ENCODE results near the gene HOXC12. TPM values are rescaled to one million over a fixed set of nuclear protein-coding genes. Genes with fewer than 3 reads are reported as not detected.

HOXC12 gene
- total and polyA plus RNA-seq, 2 experiments from 2014 or later = not detected

- no peak for TF ChIP-seq CTCF (IDR thresholded peaks at IDR 0.05; ENCODE audit: low read depth, low read length)
- no peaks in the 10 kb centered on the region for H3K36me3 ChIP-seq
- no peak for DNase-seq (ENCODE audit: low read depth in 1 of 2, low spot score in 1 of 2)
- no peak overlapping the region for H3K4me3 ChIP-seq
- H3K4me1 ChIP-seq (ENCODE audit: low read depth) = no peaks in the 10 kb centered on the region
- peaks cover 100% of the 10 kb centered on the region for H3K27me3 ChIP-seq
- no peak overlapping the region for H3K27ac ChIP-seq
- H3K9me3 ChIP-seq (ENCODE audit: low read depth) = no peaks in the 10 kb centered on the region
These were observed 39.7 kb downstream of the HOXC12 start for GRCh38 chr12:53994264-53995001.

GRCh38 chr12:53995002-53995377 is 40.3 kb downstream of the HOXC12 start:
- Histone ChIP-seq H3K9me3 (ENCODE audit: low read depth) (no peaks in the 10 kb centered on the region), H3K27me3 (peaks cover 100% of the 10 kb centered on the region), H3K4me1 (ENCODE audit: low read depth) (no peaks in the 10 kb centered on the region), H3K4me3 (no peak overlapping the region), H3K36me3 (no peaks in the 10 kb centered on the region), H3K27ac (no peak overlapping the region)
- no peak for DNase-seq (ENCODE audit: low read depth in 1 of 2, low spot score in 1 of 2)
- TF ChIP-seq CTCF (IDR thresholded peaks at IDR 0.05; ENCODE audit: low read depth, low read length) = no peak

GRCh38 chr12:53995378-53996239 is 40.9 kb downstream of the HOXC12 start:
- no peak for DNase-seq (ENCODE audit: low read depth in 1 of 2, low spot score in 1 of 2)
- no peak overlapping the region for H3K27ac ChIP-seq
- H3K4me3 ChIP-seq = peak overlapping the region; percentile 6
- H3K9me3 ChIP-seq (ENCODE audit: low read depth) = no peaks in the 10 kb centered on the region
- H3K36me3 ChIP-seq = no peaks in the 10 kb centered on the region
- no peak for TF ChIP-seq CTCF (IDR thresholded peaks at IDR 0.05; ENCODE audit: low read depth, low read length)
- H3K4me1 ChIP-seq (ENCODE audit: low read depth) = no peaks in the 10 kb centered on the region
- peaks cover 100% of the 10 kb centered on the region for H3K27me3 ChIP-seq

- no peak for DNase-seq (ENCODE audit: low read depth in 1 of 2, low spot score in 1 of 2)
- Histone ChIP-seq H3K4me3 (no peak overlapping the region), H3K27me3 (peaks cover 100% of the 10 kb centered on the region), H3K27ac (no peak overlapping the region), H3K36me3 (no peaks in the 10 kb centered on the region), H3K4me1 (ENCODE audit: low read depth) (no peaks in the 10 kb centered on the region), H3K9me3 (ENCODE audit: low read depth) (no peaks in the 10 kb centered on the region)
- no peak for TF ChIP-seq CTCF (IDR thresholded peaks at IDR 0.05; ENCODE audit: low read depth, low read length)
These were observed 41.8 kb downstream of the HOXC12 start for GRCh38 chr12:53996240-53997203.

Measured in cardiac muscle cell (in vitro differentiated cells and primary cell).